Breast epithelium (tissue), 3 donors: Measurements from ENCODE around the gene ABCC4.

Experiments used
- POLR2A ChIP-seq: fragments of 450-650 bp; IDR thresholded peaks from one replicate; pipeline ENCODE4 v1.6.1; 2016; ENCODE audit warnings: antibody characterized with exemption, mild to moderate bottlenecking, moderate library complexity
- POLR2AphosphoS5 ChIP-seq, 3 donors: sonication (generic); formaldehyde crosslinking; IDR thresholded peaks; one replicate each; pipeline ENCODE4 v1.6.1; 2017; ENCODE audit warnings: antibody characterized with exemption in 3 of 3
- TF ChIP-seq, protein P1 (sequence below), 3 donors: fragments of 450-650 bp; IDR thresholded peaks; one replicate each; pipeline ENCODE4 v1.5.1; 2016 to 2017; ENCODE audit warnings: antibody characterized with exemption in 3 of 3, mild to moderate bottlenecking in 3 of 3, moderate library complexity in 3 of 3

DNA sequence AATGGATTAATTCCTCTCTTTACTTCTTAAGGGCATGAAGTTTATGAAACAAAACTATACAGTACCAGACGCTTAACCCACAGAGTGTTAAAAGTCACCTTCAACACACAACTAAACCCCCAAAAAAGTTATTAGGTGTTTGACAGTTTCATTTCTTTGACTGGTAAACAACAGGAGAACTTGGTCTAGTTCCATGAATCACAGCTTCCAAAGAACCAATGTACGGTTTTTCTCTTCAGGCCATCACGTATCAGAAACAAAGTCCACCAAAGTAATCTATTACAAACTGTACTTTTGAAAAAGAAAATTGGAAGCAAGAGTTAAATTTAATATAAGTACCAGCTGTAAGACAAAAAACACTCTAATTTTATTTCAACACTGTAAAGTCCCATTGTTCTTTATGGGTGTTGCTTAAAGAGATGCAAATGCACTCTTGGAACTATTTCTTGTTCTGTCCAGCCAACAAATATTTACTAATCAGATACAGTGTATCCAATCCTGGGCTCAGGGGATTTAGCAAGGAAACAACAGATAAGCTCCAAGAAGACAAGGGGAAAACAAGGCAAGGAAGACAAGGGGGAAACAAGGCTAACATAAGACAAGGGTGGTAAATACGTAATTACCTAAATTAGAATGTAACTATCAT is 149.2 kb downstream of the ABCC4 start:
- TF ChIP-seq, protein P1, sequence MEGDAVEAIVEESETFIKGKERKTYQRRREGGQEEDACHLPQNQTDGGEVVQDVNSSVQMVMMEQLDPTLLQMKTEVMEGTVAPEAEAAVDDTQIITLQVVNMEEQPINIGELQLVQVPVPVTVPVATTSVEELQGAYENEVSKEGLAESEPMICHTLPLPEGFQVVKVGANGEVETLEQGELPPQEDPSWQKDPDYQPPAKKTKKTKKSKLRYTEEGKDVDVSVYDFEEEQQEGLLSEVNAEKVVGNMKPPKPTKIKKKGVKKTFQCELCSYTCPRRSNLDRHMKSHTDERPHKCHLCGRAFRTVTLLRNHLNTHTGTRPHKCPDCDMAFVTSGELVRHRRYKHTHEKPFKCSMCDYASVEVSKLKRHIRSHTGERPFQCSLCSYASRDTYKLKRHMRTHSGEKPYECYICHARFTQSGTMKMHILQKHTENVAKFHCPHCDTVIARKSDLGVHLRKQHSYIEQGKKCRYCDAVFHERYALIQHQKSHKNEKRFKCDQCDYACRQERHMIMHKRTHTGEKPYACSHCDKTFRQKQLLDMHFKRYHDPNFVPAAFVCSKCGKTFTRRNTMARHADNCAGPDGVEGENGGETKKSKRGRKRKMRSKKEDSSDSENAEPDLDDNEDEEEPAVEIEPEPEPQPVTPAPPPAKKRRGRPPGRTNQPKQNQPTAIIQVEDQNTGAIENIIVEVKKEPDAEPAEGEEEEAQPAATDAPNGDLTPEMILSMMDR (IDR thresholded peaks at IDR 0.05): no peak
- no peak for TF ChIP-seq POLR2A
- TF ChIP-seq POLR2AphosphoS5 (IDR thresholded peaks at IDR 0.05): no peak
